UCSD-AML1 (cell line): ENCODE data around the gene GARIN5B.
A peak's percentile ranks its signal among the peaks of the same experiment; 100 is the strongest.
"Not testable (repeated sequence)": the region's sequence is repeated elsewhere in the genome, so short reads cannot be mapped to it uniquely, and the experiment has no call there.

Experiments
- DNase-seq: peaks from one replicate; lab custom pipeline; 2025; ENCODE audit not compliant: unreplicated experiment; lab: John Stamatoyannopoulos, UW

GARIN5B gene

GRCh38 chr19:55362990-55363716 lies at the start of gene GARIN5B:
GARIN5B (minus strand) TSS chr19:55363260; CDS start chr19:55363066, 194 bp downstream.
- DNase-seq, result no peak

DNA sequence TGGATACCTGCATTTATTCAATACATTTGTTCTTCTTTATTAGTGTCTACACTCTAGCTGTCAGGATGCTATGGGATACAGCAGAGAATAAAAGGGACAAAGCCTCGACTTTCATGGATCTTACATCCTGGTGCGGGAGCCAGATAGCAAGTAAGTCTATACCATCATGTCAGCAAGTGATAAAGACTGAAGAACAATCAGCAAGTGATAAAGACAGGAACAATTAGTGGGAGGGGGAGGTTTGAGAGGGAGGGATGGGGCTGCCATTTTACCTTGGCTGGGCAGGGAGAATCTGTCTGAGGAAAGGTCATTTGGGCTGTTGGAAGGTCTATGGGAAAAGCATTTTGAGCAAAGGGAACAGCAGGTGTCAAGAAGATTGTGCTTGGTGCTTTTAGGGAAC lies 47.1 kb upstream of the GARIN5B start:
- DNase-seq, result no peak

DNA sequence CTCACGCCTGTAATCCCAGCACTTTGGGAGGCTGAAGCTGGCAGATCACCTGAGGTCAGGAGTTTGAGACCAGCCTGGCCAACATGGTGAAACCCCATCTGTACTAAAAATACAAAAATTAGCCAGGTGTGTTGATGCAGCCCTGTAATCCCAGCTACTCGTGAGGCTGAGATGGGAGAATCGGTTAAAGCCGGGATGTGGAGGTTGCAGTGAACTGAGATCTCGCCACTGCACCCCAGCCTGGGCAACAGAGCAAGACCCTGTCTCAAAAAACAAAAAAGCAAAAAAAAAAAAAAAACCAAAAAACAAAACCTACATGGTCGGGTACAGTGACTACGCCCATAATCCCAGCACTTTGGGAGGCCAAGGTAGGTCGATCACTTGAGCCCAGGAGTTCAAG lies 46.1 kb upstream of the GARIN5B start:
- DNase-seq, result not testable (repeated sequence)

GRCh38 chr19:55408533-55408872 lies 45.4 kb upstream of the GARIN5B start:
- DNase-seq, result no peak

- peak; percentile 99 for DNase-seq
Measured at GRCh38 chr19:55407800-55408532, 44.9 kb upstream of the GARIN5B start.

DNA sequence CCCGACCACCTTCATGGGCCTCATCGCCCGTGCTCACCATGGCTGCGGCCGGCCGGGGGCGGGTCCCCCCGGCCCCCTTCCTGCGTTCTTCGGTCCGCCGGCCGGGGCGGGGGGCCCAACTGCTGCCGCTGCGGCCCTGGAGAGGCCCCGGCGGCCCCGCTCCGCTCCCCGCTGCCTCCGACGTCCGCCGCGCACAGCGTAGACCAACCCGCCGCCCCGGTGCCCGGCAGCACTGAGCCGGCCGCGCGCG lies 44.4 kb upstream of the GARIN5B start, which contains the start of gene UBE2S:
Gene UBE2S (minus strand): TSS at position 239 of the 250 bp plus-strand sequence. CDS start 199 bp downstream, at position 40.
- DNase-seq, result not testable (repeated sequence)

DNA sequence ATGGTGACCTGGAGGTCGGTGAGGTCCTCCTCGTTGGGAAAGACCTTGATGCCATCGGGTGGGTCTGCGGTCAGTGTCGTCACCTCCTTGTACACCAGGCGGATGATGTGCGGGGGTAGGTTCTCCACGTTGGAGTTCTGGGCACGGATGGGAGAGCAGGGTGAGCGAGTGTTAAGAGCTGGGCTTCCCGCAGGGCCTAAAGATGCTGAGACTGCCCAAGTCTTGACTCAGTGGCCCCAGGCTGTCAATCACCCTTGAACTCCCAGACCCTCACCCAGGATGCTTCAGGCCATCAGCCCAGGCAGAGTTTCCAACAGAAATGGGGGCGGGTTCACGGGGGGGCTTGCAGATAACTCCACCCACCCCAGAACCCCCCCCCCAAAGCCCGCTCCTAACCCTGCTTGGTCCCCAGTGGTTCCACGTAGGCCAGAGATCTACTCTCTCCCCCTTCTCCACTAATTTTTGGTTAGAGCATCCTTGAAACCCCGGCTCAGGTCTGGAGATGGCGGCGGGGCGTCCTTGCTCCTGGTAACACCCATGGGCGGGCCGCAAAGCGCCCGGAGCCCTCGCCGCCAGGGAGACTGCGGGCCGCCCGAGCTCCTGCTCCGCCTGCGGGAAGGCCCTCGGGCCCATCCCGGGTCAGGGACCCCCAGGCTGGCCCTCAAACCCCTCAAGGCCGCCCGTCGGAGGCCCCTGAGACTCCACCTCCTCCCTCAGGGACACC lies 43.9 kb upstream of the GARIN5B start:
- DNase-seq, result peak; percentile 68

GRCh38 chr19:55406091-55406825 lies 43.2 kb upstream of the GARIN5B start:
- DNase-seq, result no peak

- no peak for DNase-seq
Measured at GRCh38 chr19:55405638-55406037, 42.6 kb upstream of the GARIN5B start.

DNA sequence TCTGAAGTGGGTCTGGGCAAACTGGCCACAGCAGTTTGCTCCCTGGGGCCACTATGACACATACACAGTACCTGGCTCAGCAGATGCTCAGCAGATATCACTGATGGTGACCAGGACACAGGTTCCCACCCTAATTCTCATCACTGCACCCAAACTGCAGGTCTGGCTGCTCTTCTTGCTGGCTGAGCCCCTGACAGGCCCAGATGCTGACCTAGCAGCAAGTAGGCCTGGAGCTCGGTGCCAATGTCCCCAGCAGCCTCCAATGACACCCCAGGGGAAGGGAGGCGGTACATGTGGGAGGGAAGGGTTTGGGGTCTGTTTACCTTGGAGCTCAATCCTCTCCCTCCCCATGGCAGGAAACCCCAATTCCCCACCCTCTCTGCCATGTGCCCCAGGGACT lies 39.4 kb upstream of the GARIN5B start:
- DNase-seq, result no peak

DNA sequence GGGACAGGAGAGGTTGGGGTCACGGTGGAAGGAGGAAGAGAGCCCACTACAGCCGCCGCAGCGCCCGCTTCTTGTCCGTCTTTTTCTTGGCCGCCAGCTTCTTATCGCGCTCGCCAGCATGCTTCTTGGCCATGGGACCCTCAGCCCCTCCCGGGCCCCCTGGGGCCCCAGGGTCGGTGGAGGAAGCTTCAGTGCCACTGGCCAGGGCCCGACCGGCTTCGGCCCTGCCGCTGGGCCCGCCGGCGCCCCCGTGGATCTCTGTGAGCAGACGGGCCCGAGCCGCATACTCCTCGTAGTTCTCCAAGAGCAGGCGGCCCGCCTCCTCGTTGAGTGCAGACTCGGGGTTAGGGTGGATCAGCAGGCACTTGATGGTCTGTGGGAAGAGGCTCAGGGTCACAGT lies 38.3 kb upstream of the GARIN5B start:
- DNase-seq, result not testable (repeated sequence)

- no peak for DNase-seq
Measured at GRCh38 chr19:55400281-55401087, 37.4 kb upstream of the GARIN5B start.

DNA sequence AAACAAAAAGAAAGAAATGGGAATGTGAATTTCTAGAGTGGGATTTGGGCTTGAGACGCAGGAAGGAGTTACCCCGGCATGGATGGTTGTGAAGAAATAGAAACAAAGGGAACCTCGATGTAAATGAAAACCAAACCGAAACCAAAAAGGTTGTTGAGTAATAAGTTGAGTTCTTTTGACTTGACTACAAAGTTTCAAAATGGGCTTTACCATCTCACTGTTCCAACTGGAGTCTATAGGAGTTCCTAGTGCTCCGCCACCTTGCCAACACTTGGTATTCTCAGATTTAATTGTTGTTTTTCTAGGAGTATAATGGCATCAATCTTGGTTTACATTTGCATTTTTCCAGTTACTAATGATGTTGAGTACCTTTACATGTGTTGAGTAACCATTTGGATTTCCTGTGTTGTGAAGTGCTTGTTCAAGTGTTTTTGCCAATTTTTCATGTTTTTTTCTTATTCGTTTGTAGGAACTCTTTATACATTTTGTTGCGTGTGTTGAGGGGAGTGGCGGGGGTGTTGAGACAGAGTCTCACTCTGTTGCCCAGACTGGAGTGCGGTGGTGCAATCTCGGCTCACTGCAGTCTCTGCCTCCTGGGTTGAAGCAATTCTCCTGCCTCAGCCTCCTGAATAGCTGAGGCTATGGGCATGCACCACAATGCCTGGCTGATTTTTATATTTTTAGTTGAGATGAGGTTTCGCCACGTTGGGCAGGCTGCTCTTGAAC lies 35.3 kb upstream of the GARIN5B start:
- DNase-seq, result no peak

DNA sequence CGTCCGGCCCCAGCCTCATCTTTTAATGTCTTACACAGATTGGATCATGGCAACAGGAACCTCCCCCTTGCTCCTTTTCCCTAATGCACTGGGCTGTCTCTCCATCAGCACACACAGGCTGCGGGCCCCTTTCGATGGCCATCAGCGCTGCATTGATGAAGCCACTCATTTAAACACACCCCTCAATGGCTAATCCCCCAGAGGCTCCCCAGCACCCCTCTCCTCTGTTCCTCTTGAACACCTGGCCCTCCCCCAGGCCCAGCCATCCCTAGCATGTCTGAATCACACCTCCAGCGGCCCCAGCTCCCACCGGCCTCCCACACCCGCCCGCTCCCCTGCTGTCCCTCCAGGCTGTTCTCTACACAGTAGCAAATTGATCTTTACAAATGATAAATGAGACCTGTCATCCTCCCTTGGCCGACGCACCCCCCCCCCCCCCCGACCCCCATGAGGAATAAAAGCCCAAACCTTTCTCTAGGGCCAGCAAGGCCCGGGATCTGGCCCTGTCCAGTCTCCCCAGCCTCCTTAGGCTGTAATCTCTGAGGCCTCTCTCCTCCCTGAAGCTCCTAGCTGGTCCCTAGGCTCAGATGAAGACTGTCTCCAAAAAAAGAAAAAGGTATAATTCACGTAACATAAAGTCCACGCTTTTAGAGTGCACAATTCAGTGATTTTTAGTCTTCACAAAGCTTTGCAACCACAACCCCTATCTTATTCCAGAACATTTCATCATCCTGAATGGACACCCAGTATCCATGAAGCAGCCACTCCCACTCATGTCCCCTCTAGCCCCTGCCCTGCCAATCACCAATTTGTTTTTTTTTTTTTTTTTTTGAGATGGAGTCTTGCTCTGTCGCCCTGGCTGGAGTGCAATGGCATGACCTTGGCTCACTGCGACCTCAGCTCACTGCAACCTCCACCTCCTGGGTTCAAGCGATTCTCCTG lies 30.0 kb upstream of the GARIN5B start:
- no peak for DNase-seq

DNA sequence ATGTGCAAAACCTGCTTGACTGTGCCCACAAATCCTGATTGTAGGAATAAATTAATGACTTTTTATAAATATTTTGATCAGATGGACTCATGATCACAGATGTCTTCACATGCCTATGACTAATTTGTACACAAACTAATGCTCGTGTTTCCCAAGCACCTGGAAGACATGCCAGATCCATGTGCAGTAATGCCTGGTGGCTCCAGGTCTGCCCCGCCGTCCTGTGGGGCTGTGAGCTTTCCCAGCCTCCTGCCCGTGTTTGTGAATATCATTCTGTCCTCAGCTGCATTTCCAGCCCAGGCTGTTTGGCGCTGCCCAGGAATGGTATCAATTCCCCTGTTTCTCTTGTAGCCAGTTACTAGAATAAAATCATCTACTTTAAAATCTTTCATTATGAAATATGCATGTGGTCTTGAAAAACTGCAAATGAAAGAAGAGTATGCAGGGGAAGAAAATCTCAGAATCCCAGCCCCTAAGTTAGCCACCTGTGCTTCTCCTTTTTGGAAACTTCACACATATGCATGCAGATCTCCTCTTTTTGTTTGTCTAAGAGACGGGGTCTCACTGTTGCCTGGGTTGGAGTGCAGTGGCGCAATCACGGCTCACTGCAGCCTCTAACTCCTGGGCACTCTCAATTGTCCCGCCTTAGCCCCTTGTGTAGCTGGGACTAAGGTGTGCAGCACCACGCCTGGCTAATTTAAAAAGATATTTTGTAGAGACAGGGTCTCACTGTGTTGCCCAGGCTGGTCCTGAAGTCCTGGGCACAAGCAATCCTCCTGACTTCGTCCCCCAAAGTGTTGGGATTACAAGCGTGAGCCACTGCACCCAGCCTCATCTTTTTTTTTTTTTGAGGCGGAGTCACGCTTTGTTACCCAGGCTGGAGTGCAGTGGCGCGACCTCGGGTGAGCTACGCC lies 28.9 kb upstream of the GARIN5B start:
- no peak for DNase-seq

- DNase-seq, result no peak
Measured at GRCh38 chr19:55391191-55391670, 28.2 kb upstream of the GARIN5B start.

DNA sequence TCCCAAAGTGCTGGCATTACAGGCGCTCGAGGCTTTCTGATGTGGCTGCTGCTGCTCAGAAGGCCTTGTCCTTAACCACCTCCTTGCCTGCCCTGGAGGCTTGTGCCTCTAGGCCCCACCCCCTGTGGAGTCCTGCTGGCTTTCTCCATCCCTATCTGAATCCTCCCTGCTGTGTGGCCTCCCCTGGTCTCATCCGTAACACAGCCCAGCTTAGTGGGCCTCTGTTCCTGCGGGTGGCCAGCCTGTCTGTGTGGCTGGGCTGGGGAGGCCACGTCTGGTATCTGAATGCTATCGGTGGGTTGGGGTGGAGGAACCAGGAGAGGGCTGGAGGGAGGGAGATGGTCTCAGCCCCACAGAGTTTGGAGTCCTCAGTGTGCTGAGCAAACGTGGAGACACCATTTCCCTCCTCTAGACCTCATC lies 27.4 kb upstream of the GARIN5B start:
- no peak for DNase-seq
